Chondrocyte (in vitro differentiated cells): ENCODE results near the gene CDC6. TPM values are rescaled to one million over a fixed set of nuclear protein-coding genes. Genes with fewer than 3 reads are reported as not detected.
A peak's percentile ranks its signal among the peaks of the same experiment; 100 is the strongest.

Experiments used
- DNase-seq: peaks from one replicate; pipeline ENCODE4 v3.0.0; 2021; ENCODE audit warnings: mixed read lengths, low spot score
- H3K27ac Mint-ChIP-seq: one replicate; pipeline ENCODE4 v1.8.0; 2021; ENCODE audit warnings: mild to moderate bottlenecking, moderate library complexity, mixed read lengths; ENCODE audit not compliant: unreplicated experiment
- H3K27me3 Mint-ChIP-seq: 2 replicates; pipeline ENCODE4 v1.8.0; 2021; ENCODE audit warnings: low read depth, mixed read lengths
- H3K36me3 Mint-ChIP-seq: 2 replicates; pipeline ENCODE4 v1.8.0; 2021; ENCODE audit warnings: low read depth, mixed read lengths
- H3K4me1 Mint-ChIP-seq: 2 replicates; pipeline ENCODE4 v1.8.0; 2021; ENCODE audit warnings: low read depth, mild to moderate bottlenecking, mixed read lengths
- H3K4me3 Mint-ChIP-seq: one replicate; pipeline ENCODE4 v1.8.0; 2021; ENCODE audit warnings: mild to moderate bottlenecking, moderate library complexity, mixed read lengths; ENCODE audit not compliant: unreplicated experiment
- H3K9me3 Mint-ChIP-seq: 2 replicates; pipeline ENCODE4 v1.8.0; 2021; ENCODE audit warnings: low read depth, mixed read lengths
- total RNA-seq: library from RNA; stranded (reverse); gene quantifications from 3 replicates; pipeline ENCODE4 v1.2.1, GENCODE V29; 2021
- TF ChIP-seq, protein P1 (sequence below): fragments of 200-600 bp; sonication (generic); IDR thresholded peaks from 2 replicates; pipeline ENCODE4 v1.5.0; 2021; ENCODE audit warnings: antibody characterized with exemption, mild to moderate bottlenecking, moderate library complexity

Gene CDC6
- total RNA-seq, 1 donor from 2014 or later, result 9.9 TPM

DNA sequence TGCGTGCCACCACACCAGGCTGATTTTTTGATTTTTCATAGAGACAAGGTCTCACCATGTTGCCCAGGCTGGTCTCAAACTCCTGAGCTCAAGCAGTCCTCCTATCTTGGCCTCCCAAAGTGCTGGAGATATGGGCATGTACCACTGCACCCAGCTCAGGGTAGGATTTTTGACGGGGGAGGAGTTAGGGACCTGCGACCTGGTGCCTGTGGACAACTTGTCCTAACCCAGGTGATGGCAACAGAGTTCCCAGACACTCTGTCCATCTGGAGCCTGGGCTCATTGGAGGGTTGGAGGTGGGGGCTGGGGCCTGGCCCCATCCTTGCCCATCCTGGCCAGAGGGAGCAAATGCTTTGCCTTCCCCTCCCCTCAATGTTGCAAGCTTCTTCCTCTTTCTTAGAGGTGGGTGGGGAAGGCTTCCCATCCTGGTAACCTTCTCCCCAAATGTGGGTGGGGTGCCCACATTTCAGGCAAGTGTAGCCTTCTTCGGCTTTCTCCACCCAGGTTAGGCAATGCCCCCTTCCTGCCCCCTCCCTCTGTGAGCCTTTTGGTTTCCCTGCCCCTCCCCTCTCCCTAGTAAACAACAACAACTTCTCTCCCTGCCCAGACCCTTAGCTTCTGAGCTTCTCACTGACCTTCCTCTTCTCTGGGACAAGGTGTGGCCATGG is 46.2 kb downstream of the CDC6 start:
- DNase-seq, result no peak
- TF ChIP-seq, protein P1, sequence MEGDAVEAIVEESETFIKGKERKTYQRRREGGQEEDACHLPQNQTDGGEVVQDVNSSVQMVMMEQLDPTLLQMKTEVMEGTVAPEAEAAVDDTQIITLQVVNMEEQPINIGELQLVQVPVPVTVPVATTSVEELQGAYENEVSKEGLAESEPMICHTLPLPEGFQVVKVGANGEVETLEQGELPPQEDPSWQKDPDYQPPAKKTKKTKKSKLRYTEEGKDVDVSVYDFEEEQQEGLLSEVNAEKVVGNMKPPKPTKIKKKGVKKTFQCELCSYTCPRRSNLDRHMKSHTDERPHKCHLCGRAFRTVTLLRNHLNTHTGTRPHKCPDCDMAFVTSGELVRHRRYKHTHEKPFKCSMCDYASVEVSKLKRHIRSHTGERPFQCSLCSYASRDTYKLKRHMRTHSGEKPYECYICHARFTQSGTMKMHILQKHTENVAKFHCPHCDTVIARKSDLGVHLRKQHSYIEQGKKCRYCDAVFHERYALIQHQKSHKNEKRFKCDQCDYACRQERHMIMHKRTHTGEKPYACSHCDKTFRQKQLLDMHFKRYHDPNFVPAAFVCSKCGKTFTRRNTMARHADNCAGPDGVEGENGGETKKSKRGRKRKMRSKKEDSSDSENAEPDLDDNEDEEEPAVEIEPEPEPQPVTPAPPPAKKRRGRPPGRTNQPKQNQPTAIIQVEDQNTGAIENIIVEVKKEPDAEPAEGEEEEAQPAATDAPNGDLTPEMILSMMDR, result no peak
- Mint-ChIP-seq H3K4me3 (no peak overlapping the region), H3K36me3 (peaks cover 5% of the 10 kb centered on the region), H3K27ac (peak overlapping the region; percentile 79), H3K4me1 (peaks cover 56% of the 10 kb centered on the region), H3K27me3 (no peaks in the 10 kb centered on the region), H3K9me3 (no peaks in the 10 kb centered on the region)

DNA sequence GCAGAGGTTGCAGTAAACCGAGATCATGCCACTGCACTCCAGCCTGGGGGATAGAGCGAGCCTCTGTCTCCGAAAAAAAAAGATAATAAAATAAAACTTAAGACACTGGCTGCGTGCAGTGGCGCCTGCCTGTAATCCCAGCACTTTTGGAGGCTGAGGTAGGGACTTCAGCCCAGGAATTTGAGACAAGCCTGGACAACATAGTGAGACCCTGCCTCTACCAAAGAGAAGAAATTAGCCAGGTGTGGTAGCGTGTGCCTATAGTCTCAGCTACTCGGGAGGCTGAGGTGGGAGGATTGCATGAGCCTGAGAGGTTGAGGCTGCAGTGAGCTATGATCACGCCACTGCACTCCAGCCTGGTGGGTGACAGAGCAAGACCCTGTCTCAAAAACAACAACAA is 47.9 kb downstream of the CDC6 start:
- TF ChIP-seq, protein P1, result no peak
- H3K9me3 Mint-ChIP-seq, result no peaks in the 10 kb centered on the region
- no peak for DNase-seq
- H3K27ac Mint-ChIP-seq, result no peak overlapping the region
- H3K4me1 Mint-ChIP-seq, result peaks cover 62% of the 10 kb centered on the region
- H3K27me3 Mint-ChIP-seq, result no peaks in the 10 kb centered on the region
- H3K4me3 Mint-ChIP-seq, result no peak overlapping the region
- peaks cover 7% of the 10 kb centered on the region for H3K36me3 Mint-ChIP-seq

DNA sequence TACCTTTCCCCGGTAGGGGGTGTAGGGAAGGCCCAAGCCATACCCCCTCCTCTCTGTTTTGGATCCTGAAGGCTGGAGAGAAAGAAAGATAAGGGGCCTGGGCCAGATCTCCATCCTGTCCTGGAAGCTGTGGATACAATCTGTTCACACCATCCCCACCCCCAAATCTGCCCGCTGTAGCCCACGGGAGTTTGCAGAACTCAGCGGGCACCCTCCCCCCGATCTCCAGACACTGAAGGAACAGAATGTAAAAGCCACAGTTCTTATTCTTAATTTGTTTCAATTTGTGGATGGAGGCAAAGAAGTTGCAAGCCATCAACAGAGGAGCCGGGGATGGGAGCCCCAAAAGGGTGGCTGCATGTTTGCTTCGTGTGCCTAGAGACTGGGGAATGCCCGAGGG is 49.7 kb downstream of the CDC6 start:
- Mint-ChIP-seq H3K27me3 (no peaks in the 10 kb centered on the region), H3K4me3 (no peak overlapping the region), H3K27ac (no peak overlapping the region), H3K36me3 (peaks cover 3% of the 10 kb centered on the region), H3K4me1 (peaks cover 50% of the 10 kb centered on the region), H3K9me3 (no peaks in the 10 kb centered on the region)
- no peak for DNase-seq
- TF ChIP-seq, protein P1, result no peak

DNA sequence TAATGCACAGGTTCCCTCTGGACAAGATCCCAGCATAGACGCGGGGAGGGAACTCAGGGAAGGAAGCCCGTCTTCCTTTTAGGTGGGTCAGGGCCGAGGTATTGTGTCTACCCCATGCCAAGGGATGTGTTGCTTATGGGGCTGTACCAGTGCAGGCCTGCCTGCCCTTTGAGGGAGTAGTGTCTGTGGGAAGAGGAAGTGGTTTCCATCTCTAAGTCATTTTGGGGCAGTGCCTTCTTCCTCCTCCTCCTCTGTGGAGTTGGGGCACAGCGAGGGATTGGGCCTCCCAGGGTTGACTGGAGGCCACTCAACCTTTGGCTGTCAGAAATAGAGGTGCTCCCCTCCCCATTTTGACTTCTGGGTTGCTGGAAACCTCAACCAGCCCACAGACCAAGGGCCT is 50.4 kb downstream of the CDC6 start:
- H3K9me3 Mint-ChIP-seq, result no peaks in the 10 kb centered on the region

DNA sequence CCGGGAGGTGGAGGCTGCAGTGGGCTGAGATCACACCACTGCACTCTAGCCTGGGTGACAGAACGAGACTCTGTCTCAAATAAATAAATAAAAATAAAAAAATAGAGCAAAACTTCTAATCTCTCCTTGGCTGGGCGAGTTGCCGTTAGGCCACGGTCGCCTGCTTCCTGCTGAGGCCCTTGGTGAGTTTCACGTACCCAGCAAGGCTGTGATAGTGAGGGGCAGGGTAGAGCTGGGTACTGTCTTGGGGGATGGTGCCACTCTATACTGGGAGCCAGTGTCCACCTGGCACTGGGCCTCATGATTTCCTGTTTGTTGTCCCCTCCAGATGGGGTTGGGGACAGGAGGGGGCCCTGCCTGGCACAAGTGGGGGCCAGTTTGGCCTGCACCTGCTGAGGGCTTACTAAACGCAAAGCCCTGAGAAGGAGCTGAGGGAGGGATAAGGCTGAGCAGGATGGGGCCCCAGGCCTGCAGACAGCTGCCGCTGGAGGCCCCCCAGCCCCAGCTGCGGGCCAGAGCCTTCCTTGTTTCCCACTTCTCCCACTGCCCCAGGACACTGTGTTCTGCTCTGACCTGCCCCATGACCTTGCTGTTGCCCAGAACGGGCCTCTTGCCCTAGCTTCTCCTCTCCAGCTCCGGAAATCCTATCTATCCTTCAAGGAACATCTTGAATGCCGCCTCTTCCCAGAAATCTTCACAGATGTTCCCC is 51.4 kb downstream of the CDC6 start:
- TF ChIP-seq, protein P1, result no peak
- Mint-ChIP-seq H3K4me1 (peaks cover 54% of the 10 kb centered on the region), H3K9me3 (no peaks in the 10 kb centered on the region), H3K27me3 (no peaks in the 10 kb centered on the region), H3K36me3 (peaks cover 3% of the 10 kb centered on the region), H3K4me3 (no peak overlapping the region), H3K27ac (no peak overlapping the region)
- no peak for DNase-seq

More for the DNA sequence above, 50.4 kb downstream of the CDC6 start:
- peaks cover 48% of the 10 kb centered on the region for H3K4me1 Mint-ChIP-seq
- TF ChIP-seq, protein P1, result no peak
- no peak overlapping the region for H3K27ac Mint-ChIP-seq
- peaks cover 3% of the 10 kb centered on the region for H3K36me3 Mint-ChIP-seq
- no peak overlapping the region for H3K4me3 Mint-ChIP-seq
- H3K27me3 Mint-ChIP-seq, result no peaks in the 10 kb centered on the region
- no peak for DNase-seq
